Astrocyte (in vitro differentiated cells and primary cell): ENCODE data around the gene FECH. TPM values are rescaled to one million over a fixed set of nuclear protein-coding genes. Genes with fewer than 3 reads are reported as not detected.

Experiments
- DNase-seq: peaks from one replicate; pipeline ENCODE4 v3.0.0-alpha.2; 2010; ENCODE audit warnings: low read depth
- FAIRE-seq: peaks from 2 replicates; lab custom pipeline; 2011; peaks lifted over from hg19 to GRCh38; lab: Jason Lieb, UNC
- H2AFZ ChIP-seq: 2 replicates; pipeline ENCODE4 v1.6.0; 2012; ENCODE audit warnings: low read depth, low read length, inconsistent platforms
- H3K27ac ChIP-seq: 2 replicates; pipeline ENCODE4 v1.5.1; 2011; ENCODE audit warnings: low read depth, low read length, inconsistent platforms
- H3K27me3 ChIP-seq: 2 replicates; pipeline ENCODE4 v1.6.0; 2011; ENCODE audit warnings: low read length, inconsistent platforms; ENCODE audit not compliant: insufficient read depth
- H3K36me3 ChIP-seq: 2 replicates; pipeline ENCODE4 v1.5.1; 2011; ENCODE audit warnings: low read length, inconsistent platforms; ENCODE audit not compliant: insufficient read depth
- H3K4me1 ChIP-seq: 2 replicates; pipeline ENCODE4 v1.5.1; 2011; ENCODE audit warnings: low read length, inconsistent platforms; ENCODE audit not compliant: insufficient read depth
- H3K4me2 ChIP-seq: 2 replicates; pipeline ENCODE4 v1.6.0; 2012; ENCODE audit warnings: low read length, inconsistent platforms
- H3K4me3 ChIP-seq: 2 replicates; pipeline ENCODE4 v1.5.1; 2011; ENCODE audit warnings: low read depth, mild to moderate bottlenecking, low read length, inconsistent platforms; ENCODE audit not compliant: insufficient read depth
- H3K79me2 ChIP-seq: 2 replicates; pipeline ENCODE4 v1.6.0; 2012; ENCODE audit warnings: mild to moderate bottlenecking, low read length, inconsistent platforms; ENCODE audit not compliant: insufficient read depth
- H3K9ac ChIP-seq: 2 replicates; pipeline ENCODE4 v1.6.0; 2012; ENCODE audit warnings: mild to moderate bottlenecking, low read length, inconsistent platforms
- H3K9me3 ChIP-seq: 2 replicates; pipeline ENCODE4 v1.5.1; 2012; ENCODE audit warnings: low read depth, mild to moderate bottlenecking, low read length, inconsistent platforms; ENCODE audit not compliant: insufficient read depth
- H4K20me1 ChIP-seq: 2 replicates; pipeline ENCODE4 v1.6.0; 2012; ENCODE audit warnings: low read length, inconsistent platforms; ENCODE audit not compliant: insufficient read depth
- H3K27ac Mint-ChIP-seq: one replicate; pipeline ENCODE4 v1.8.0; 2021; ENCODE audit warnings: mild to moderate bottlenecking, mixed read lengths; ENCODE audit not compliant: unreplicated experiment
- H3K27me3 Mint-ChIP-seq: one replicate; pipeline ENCODE4 v1.8.0; 2021; ENCODE audit warnings: low read depth, mixed read lengths; ENCODE audit not compliant: unreplicated experiment
- H3K36me3 Mint-ChIP-seq: one replicate; pipeline ENCODE4 v1.8.0; 2021; ENCODE audit warnings: low read depth, mixed read lengths; ENCODE audit not compliant: unreplicated experiment
- H3K4me1 Mint-ChIP-seq: one replicate; pipeline ENCODE4 v1.8.0; 2021; ENCODE audit warnings: low read depth, mixed read lengths; ENCODE audit not compliant: unreplicated experiment
- H3K4me3 Mint-ChIP-seq: one replicate; pipeline ENCODE4 v1.8.0; 2021; ENCODE audit warnings: mild to moderate bottlenecking, moderate library complexity, mixed read lengths; ENCODE audit not compliant: unreplicated experiment
- H3K9me3 Mint-ChIP-seq: one replicate; pipeline ENCODE4 v1.8.0; 2021; ENCODE audit warnings: mild to moderate bottlenecking, mixed read lengths; ENCODE audit not compliant: unreplicated experiment
- EZH2 ChIP-seq: IDR thresholded peaks from 2 replicates; pipeline ENCODE4 v1.6.1; 2012; ENCODE audit warnings: mild to moderate bottlenecking, low read length, inconsistent platforms; ENCODE audit not compliant: insufficient read depth
- total RNA-seq: library from RNA; stranded (reverse); gene quantifications from 2 replicates; pipeline ENCODE4 v1.2.1, GENCODE V29; 2021
- TF ChIP-seq, protein P1 (sequence below): IDR thresholded peaks from 2 replicates; pipeline ENCODE4 v1.5.1; 2011; ENCODE audit warnings: low read depth, mild to moderate bottlenecking, inconsistent platforms, low read length, moderate library complexity; ENCODE audit not compliant: insufficient read depth

FECH gene
- total RNA-seq, 1 donor from 2014 or later: 25.1 TPM

GRCh38 chr18:57538614-57539013 lies 47.9 kb downstream of the FECH start:
- H3K36me3 Mint-ChIP-seq: no peaks in the 10 kb centered on the region
- Histone ChIP-seq H3K79me2 (no peaks in the 10 kb centered on the region), H3K4me3 (no peak overlapping the region), H3K4me1 (peaks cover 6% of the 10 kb centered on the region), H3K9ac (no peak overlapping the region), H3K4me2 (no peak overlapping the region), H3K36me3 (no peaks in the 10 kb centered on the region), H2AFZ (no peak overlapping the region), H3K27ac (no peak overlapping the region), H4K20me1 (no peaks in the 10 kb centered on the region), H3K27me3 (no peaks in the 10 kb centered on the region), H3K9me3 (no peaks in the 10 kb centered on the region)
- H3K4me1 Mint-ChIP-seq: peaks cover 13% of the 10 kb centered on the region
- no peaks in the 10 kb centered on the region for H3K9me3 Mint-ChIP-seq
- TF ChIP-seq, protein P1, sequence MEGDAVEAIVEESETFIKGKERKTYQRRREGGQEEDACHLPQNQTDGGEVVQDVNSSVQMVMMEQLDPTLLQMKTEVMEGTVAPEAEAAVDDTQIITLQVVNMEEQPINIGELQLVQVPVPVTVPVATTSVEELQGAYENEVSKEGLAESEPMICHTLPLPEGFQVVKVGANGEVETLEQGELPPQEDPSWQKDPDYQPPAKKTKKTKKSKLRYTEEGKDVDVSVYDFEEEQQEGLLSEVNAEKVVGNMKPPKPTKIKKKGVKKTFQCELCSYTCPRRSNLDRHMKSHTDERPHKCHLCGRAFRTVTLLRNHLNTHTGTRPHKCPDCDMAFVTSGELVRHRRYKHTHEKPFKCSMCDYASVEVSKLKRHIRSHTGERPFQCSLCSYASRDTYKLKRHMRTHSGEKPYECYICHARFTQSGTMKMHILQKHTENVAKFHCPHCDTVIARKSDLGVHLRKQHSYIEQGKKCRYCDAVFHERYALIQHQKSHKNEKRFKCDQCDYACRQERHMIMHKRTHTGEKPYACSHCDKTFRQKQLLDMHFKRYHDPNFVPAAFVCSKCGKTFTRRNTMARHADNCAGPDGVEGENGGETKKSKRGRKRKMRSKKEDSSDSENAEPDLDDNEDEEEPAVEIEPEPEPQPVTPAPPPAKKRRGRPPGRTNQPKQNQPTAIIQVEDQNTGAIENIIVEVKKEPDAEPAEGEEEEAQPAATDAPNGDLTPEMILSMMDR: no peak
- no peak for TF ChIP-seq EZH2
- FAIRE-seq: no peak
- no peak for DNase-seq
- H3K27me3 Mint-ChIP-seq: no peaks in the 10 kb centered on the region
- no peak overlapping the region for H3K27ac Mint-ChIP-seq
- no peak overlapping the region for H3K4me3 Mint-ChIP-seq

- Histone ChIP-seq H3K27me3 (peaks cover 1% of the 10 kb centered on the region), H3K79me2 (no peaks in the 10 kb centered on the region), H3K27ac (no peak overlapping the region), H3K9me3 (no peaks in the 10 kb centered on the region), H3K4me1 (no peaks in the 10 kb centered on the region), H4K20me1 (no peaks in the 10 kb centered on the region), H3K9ac (no peak overlapping the region), H3K4me2 (no peak overlapping the region), H2AFZ (no peak overlapping the region), H3K4me3 (no peak overlapping the region), H3K36me3 (no peaks in the 10 kb centered on the region)
- Mint-ChIP-seq H3K27me3 (peaks cover 3% of the 10 kb centered on the region), H3K36me3 (no peaks in the 10 kb centered on the region), H3K27ac (no peak overlapping the region), H3K4me1 (peaks cover 5% of the 10 kb centered on the region), H3K9me3 (no peaks in the 10 kb centered on the region), H3K4me3 (no peak overlapping the region)
- no peak for TF ChIP-seq EZH2
- TF ChIP-seq, protein P1: no peak
- FAIRE-seq (no peak), DNase-seq (no peak)
Observed at GRCh38 chr18:57534511-57534909, 52.0 kb downstream of the FECH start.

DNA sequence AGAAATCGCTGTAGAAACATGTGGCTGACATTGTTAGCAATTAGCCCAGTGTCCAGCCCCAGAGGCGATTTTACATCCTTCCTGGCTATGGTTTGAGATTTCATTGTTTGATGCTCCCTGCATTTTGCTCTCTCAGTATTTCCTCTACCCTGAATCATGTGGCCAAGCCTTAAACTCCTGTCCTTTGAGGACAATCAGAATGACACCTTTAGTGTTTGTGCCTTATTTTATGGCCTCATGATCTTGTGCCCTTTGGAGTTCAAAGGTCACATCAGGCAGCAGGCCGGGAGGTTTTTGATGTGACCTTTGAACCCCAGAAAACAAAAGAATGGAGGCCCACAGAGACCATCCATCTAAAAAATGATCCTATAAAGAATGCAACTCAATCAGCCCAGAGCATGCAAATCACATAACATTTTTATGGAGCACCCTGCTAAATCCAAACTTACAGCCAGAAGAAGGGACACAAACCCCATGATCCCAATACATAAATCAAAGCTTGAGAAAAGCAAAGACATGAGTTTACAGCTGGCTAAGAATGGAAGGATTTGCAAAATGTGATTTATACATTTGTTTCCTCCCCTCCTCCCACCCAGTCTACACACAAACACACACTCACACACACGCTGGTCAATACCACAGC lies 52.5 kb downstream of the FECH start:
- H3K9me3 Mint-ChIP-seq: no peaks in the 10 kb centered on the region
- peaks cover 5% of the 10 kb centered on the region for H3K4me1 Mint-ChIP-seq
- peaks cover 5% of the 10 kb centered on the region for H3K27me3 Mint-ChIP-seq
- DNase-seq (no peak), FAIRE-seq (no peak)
- H3K4me3 Mint-ChIP-seq: no peak overlapping the region
- Histone ChIP-seq H3K27me3 (peaks cover 4% of the 10 kb centered on the region), H3K36me3 (no peaks in the 10 kb centered on the region), H3K4me2 (no peak overlapping the region), H3K27ac (no peak overlapping the region), H2AFZ (no peak overlapping the region), H3K9me3 (no peaks in the 10 kb centered on the region), H4K20me1 (no peaks in the 10 kb centered on the region), H3K79me2 (no peaks in the 10 kb centered on the region), H3K4me1 (no peaks in the 10 kb centered on the region), H3K9ac (no peak overlapping the region), H3K4me3 (no peak overlapping the region)
- no peaks in the 10 kb centered on the region for H3K36me3 Mint-ChIP-seq
- TF ChIP-seq EZH2: no peak
- TF ChIP-seq, protein P1: no peak
- H3K27ac Mint-ChIP-seq: no peak overlapping the region
